WTC11 (cell line): ENCODE data around the gene CTSK. TPM values are rescaled to one million over a fixed set of nuclear protein-coding genes. Genes with fewer than 3 reads are reported as not detected.

Experiments used
- ATAC-seq: fragments of 200-7000 bp; cut with Tn5 transposase; 2 replicates; pipeline ENCODE4 v1.10.0; 2021; ENCODE audit warnings: mild to moderate bottlenecking, moderate library complexity
- CTCF ChIA-PET: fragments of 300-600 bp; sonication (Branson Sonifier 250); formaldehyde crosslinking; loops from one replicate; lab custom pipeline; 2021; ENCODE audit warnings: antibody characterized with exemption; lab: Charles Lee
- POLR2A ChIA-PET: fragments of 350-600 bp; sonication (Branson Sonifier 250); formaldehyde crosslinking; loops from one replicate; lab custom pipeline; 2021; ENCODE audit warnings: antibody characterized with exemption; lab: Charles Lee
- DNase-seq: peaks from one replicate; pipeline ENCODE4 v3.0.0; 2021; ENCODE audit warnings: low spot score
- H3K27ac Mint-ChIP-seq: 2 replicates; pipeline ENCODE4 v1.8.0; 2021; ENCODE audit warnings: mixed read lengths
- H3K27me3 Mint-ChIP-seq: 2 replicates; pipeline ENCODE4 v1.8.0; 2021; ENCODE audit warnings: low read depth, mild to moderate bottlenecking, moderate library complexity, mixed read lengths
- H3K36me3 Mint-ChIP-seq: 2 replicates; pipeline ENCODE4 v1.8.0; 2021; ENCODE audit warnings: mixed read lengths
- H3K4me1 Mint-ChIP-seq: 2 replicates; pipeline ENCODE4 v1.8.0; 2022; ENCODE audit warnings: mixed read lengths
- H3K4me3 Mint-ChIP-seq: 2 replicates; pipeline ENCODE4 v1.8.0; 2021; ENCODE audit warnings: mild to moderate bottlenecking, moderate library complexity, mixed read lengths
- H3K9me3 Mint-ChIP-seq: 2 replicates; pipeline ENCODE4 v1.8.0; 2021; ENCODE audit warnings: mixed read lengths
- EMX1 ChIP-seq: fragments of 250-450 bp; sonication (Bioruptor Pico); IDR thresholded peaks from 2 replicates; pipeline ENCODE4 v1.8.0; 2021; ENCODE audit warnings: mild to moderate bottlenecking
- NFE2L1 ChIP-seq: sonication (generic); formaldehyde crosslinking; IDR thresholded peaks from 2 replicates; pipeline ENCODE4 v1.8.1; 2023; ENCODE audit warnings: missing genetic modification reagents
- NR1H2 ChIP-seq: sonication (generic); formaldehyde crosslinking; IDR thresholded peaks from 2 replicates; pipeline ENCODE4 v1.9.0; 2021; ENCODE audit warnings: mild to moderate bottlenecking, moderate library complexity, missing genetic modification reagents
- RORB ChIP-seq: fragments of 250-450 bp; sonication (Bioruptor Pico); IDR thresholded peaks from 2 replicates; pipeline ENCODE4 v1.9.0; 2021; ENCODE audit warnings: mild to moderate bottlenecking
- SP1 ChIP-seq: sonication (generic); formaldehyde crosslinking; conservative IDR thresholded peaks from 2 replicates; pipeline ENCODE4 v1.8.1; 2022; ENCODE audit warnings: missing genetic modification reagents
- TEAD1 ChIP-seq: sonication (generic); formaldehyde crosslinking; IDR thresholded peaks from 2 replicates; pipeline ENCODE4 v1.8.0; 2022; ENCODE audit warnings: mild to moderate bottlenecking, missing genetic modification reagents
- TEAD4 ChIP-seq: sonication (generic); formaldehyde crosslinking; IDR thresholded peaks from 2 replicates; pipeline ENCODE4 v1.8.0; 2022; ENCODE audit warnings: mild to moderate bottlenecking, missing genetic modification reagents
- TP53 ChIP-seq: sonication (generic); formaldehyde crosslinking; IDR thresholded peaks from 2 replicates; pipeline ENCODE4 v1.8.1; 2023; ENCODE audit warnings: mild to moderate bottlenecking, missing genetic modification reagents
- ZNF138 ChIP-seq: sonication (generic); formaldehyde crosslinking; conservative IDR thresholded peaks from 2 replicates; pipeline ENCODE4 v1.8.1; 2022; ENCODE audit warnings: mild to moderate bottlenecking, moderate library complexity, missing genetic modification reagents
- total RNA-seq: library from RNA; stranded (reverse); gene quantifications from 3 replicates; pipeline ENCODE4 v1.2.3, GENCODE V29; 2021
- TF ChIP-seq, protein P1 (sequence below): fragments of 250-450 bp; sonication (Bioruptor Pico); IDR thresholded peaks from 2 replicates; pipeline ENCODE4 v1.9.0; 2021; ENCODE audit warnings: mild to moderate bottlenecking
- TF ChIP-seq, protein P2 (sequence below): sonication (generic); formaldehyde crosslinking; IDR thresholded peaks from 2 replicates; pipeline ENCODE4 v1.8.1; 2023; ENCODE audit warnings: mild to moderate bottlenecking, missing genetic modification reagents
- TF ChIP-seq, protein P3 (sequence below): sonication (generic); formaldehyde crosslinking; IDR thresholded peaks from 2 replicates; pipeline ENCODE4 v1.8.0; 2022; ENCODE audit warnings: missing genetic modification reagents
- TF ChIP-seq, protein P4 (sequence below): sonication (generic); formaldehyde crosslinking; IDR thresholded peaks from 2 replicates; pipeline ENCODE4 v1.8.1; 2023; ENCODE audit warnings: mild to moderate bottlenecking, moderate library complexity, missing genetic modification reagents
- TF ChIP-seq, protein P5 (sequence below): sonication (generic); formaldehyde crosslinking; IDR thresholded peaks from 2 replicates; pipeline ENCODE4 v1.8.1; 2022; ENCODE audit warnings: low read depth, mild to moderate bottlenecking, moderate library complexity, missing genetic modification reagents, borderline replicate concordance
- TF ChIP-seq, protein P6 (sequence below): sonication (generic); formaldehyde crosslinking; IDR thresholded peaks from 2 replicates; pipeline ENCODE4 v1.8.0; 2023; ENCODE audit warnings: missing genetic modification reagents
- TF ChIP-seq, protein P7 (sequence below): sonication (generic); formaldehyde crosslinking; IDR thresholded peaks from 2 replicates; pipeline ENCODE4 v1.8.1; 2023; ENCODE audit warnings: mild to moderate bottlenecking, missing genetic modification reagents, moderate library complexity

CTSK gene
- total RNA-seq, 1 experiment from 2014 or later, result 9.4 TPM

DNA sequence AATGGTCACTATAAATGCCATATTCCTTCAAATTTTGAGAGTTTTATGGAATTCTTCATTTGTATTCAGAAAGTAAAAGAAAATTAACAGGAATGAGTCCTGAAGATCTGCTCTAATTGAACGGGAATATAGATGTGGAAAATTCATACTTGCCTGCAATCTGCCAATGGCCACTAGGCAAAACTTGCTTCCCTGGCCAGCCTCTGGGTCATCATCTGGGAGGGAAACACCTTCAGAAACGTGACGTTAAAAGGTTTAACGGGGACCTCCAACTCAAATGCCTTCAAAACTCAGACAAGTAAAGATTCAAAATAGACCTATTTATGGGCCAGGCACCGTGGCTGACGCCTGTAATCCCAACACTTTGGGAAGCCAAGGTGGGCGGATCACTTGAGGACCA lies 21.7 kb upstream of the CTSK start:
- no peak for DNase-seq
- H3K4me1 Mint-ChIP-seq, result no peaks in the 10 kb centered on the region
- no peaks in the 10 kb centered on the region for H3K27me3 Mint-ChIP-seq
- H3K36me3 Mint-ChIP-seq, result peaks cover 56% of the 10 kb centered on the region
- CTCF ChIA-PET, result no interaction called here
- no peak for TF ChIP-seq RORB (CRISPR knock-in tag)
- no peak for TF ChIP-seq SP1 (CRISPR knock-in tag)
- no peak for TF ChIP-seq TEAD4 (CRISPR knock-in tag)
- TF ChIP-seq NR1H2 (CRISPR knock-in tag), result no peak
- TF ChIP-seq, protein P1, sequence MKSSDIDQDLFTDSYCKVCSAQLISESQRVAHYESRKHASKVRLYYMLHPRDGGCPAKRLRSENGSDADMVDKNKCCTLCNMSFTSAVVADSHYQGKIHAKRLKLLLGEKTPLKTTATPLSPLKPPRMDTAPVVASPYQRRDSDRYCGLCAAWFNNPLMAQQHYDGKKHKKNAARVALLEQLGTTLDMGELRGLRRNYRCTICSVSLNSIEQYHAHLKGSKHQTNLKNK (CRISPR knock-in tag), result no peak
- TF ChIP-seq TEAD1 (CRISPR knock-in tag), result no peak
- TF ChIP-seq, protein P2, sequence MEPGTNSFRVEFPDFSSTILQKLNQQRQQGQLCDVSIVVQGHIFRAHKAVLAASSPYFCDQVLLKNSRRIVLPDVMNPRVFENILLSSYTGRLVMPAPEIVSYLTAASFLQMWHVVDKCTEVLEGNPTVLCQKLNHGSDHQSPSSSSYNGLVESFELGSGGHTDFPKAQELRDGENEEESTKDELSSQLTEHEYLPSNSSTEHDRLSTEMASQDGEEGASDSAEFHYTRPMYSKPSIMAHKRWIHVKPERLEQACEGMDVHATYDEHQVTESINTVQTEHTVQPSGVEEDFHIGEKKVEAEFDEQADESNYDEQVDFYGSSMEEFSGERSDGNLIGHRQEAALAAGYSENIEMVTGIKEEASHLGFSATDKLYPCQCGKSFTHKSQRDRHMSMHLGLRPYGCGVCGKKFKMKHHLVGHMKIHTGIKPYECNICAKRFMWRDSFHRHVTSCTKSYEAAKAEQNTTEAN, result no peak
- TF ChIP-seq, all 79 proteins: peak for 0
- POLR2A ChIA-PET, result no interaction called here
- ATAC-seq, result peak; percentile 39; the same call in 1 of the 2 replicates
- Mint-ChIP-seq H3K4me3 (no peak overlapping the region), H3K27ac (no peak overlapping the region), H3K9me3 (no peaks in the 10 kb centered on the region)

DNA sequence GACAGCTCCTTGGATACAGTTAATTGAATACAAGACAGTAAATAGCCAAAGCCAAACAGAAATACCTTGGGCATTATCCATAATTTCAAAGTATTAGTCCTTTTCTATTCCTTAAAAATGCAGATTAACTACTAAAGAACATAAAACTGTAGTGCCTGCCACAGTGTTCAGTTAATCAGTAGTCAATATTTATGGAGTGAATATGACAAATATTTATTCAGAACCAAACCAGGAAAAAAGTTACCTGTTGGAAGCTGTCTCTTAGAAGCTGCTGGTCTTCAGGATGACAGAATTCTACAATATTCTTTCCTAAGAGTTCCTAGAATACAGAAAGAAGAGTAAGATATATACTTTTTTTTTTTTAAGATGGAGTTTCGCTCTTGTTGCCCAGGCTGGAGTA lies 18.2 kb upstream of the CTSK start:
- CTCF ChIA-PET, result interaction anchor here (0.9 kb wide), 1 partner anchor 170 kb away, joined by 3 read pairs; no protein-coding TSS in a partner anchor

DNA sequence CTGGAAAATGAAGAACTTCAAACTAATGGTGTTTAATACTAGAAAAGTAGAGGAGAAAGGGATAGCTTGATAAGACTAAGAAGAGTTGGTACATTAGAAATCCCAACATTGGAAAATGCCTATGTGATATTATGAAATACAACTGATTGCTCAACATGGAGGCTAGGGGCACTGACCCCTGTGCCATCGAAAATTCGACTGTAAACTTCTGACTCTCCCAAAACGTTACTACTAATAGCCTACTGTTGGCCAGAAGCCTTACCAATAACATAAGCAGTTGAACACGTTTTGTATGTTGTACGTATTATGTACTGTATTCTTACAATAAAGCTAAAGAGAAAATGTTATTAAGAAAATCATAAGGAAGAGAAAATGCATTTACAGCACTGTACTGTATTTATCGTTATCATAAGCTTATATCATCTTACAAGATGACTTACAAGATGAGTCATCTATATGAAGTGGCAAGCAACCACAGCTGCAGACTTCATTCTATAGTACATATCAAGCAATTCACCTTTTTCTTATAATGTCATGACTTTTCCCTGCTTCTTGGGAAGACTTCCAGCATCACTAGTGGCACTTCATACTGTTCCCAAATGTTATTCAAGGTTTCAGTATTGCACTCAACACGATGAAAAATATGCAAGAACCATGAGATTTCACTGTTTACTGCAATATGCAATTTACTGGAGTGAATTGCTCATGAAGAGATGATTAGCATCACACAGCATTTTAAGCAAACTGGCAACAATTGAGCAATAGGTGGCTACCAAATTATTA lies 12.9 kb upstream of the CTSK start:
- POLR2A ChIA-PET, result no interaction called here
- Mint-ChIP-seq H3K27me3 (no peaks in the 10 kb centered on the region), H3K36me3 (peaks cover 33% of the 10 kb centered on the region), H3K9me3 (no peaks in the 10 kb centered on the region), H3K4me1 (no peaks in the 10 kb centered on the region), H3K27ac (no peak overlapping the region), H3K4me3 (no peak overlapping the region)
- TF ChIP-seq, protein P3, sequence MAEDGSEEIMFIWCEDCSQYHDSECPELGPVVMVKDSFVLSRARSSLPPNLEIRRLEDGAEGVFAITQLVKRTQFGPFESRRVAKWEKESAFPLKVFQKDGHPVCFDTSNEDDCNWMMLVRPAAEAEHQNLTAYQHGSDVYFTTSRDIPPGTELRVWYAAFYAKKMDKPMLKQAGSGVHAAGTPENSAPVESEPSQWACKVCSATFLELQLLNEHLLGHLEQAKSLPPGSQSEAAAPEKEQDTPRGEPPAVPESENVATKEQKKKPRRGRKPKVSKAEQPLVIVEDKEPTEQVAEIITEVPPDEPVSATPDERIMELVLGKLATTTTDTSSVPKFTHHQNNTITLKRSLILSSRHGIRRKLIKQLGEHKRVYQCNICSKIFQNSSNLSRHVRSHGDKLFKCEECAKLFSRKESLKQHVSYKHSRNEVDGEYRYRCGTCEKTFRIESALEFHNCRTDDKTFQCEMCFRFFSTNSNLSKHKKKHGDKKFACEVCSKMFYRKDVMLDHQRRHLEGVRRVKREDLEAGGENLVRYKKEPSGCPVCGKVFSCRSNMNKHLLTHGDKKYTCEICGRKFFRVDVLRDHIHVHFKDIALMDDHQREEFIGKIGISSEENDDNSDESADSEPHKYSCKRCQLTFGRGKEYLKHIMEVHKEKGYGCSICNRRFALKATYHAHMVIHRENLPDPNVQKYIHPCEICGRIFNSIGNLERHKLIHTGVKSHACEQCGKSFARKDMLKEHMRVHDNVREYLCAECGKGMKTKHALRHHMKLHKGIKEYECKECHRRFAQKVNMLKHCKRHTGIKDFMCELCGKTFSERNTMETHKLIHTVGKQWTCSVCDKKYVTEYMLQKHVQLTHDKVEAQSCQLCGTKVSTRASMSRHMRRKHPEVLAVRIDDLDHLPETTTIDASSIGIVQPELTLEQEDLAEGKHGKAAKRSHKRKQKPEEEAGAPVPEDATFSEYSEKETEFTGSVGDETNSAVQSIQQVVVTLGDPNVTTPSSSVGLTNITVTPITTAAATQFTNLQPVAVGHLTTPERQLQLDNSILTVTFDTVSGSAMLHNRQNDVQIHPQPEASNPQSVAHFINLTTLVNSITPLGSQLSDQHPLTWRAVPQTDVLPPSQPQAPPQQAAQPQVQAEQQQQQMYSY (CRISPR knock-in tag), result no peak
- TF ChIP-seq NFE2L1 (CRISPR knock-in tag) (no peak), TEAD4 (CRISPR knock-in tag) (no peak), ZNF138 (CRISPR knock-in tag) (no peak), TP53 (CRISPR knock-in tag) (no peak)
- TF ChIP-seq, protein P4, sequence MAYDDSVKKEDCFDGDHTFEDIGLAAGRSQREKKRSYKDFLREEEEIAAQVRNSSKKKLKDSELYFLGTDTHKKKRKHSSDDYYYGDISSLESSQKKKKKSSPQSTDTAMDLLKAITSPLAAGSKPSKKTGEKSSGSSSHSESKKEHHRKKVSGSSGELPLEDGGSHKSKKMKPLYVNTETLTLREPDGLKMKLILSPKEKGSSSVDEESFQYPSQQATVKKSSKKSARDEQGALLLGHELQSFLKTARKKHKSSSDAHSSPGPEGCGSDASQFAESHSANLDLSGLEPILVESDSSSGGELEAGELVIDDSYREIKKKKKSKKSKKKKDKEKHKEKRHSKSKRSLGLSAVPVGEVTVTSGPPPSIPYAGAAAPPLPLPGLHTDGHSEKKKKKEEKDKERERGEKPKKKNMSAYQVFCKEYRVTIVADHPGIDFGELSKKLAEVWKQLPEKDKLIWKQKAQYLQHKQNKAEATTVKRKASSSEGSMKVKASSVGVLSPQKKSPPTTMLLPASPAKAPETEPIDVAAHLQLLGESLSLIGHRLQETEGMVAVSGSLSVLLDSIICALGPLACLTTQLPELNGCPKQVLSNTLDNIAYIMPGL (CRISPR knock-in tag), result no peak
- CTCF ChIA-PET, result interaction anchor here (0.7 to 1.1 kb wide), 2 partner anchors 9 to 288 kb away, joined by 3 to 4 read pairs; no protein-coding TSS in a partner anchor
- ATAC-seq, result no peak
- DNase-seq, result no peak

More for the DNA sequence above, 18.2 kb upstream of the CTSK start:
- Mint-ChIP-seq H3K27me3 (no peaks in the 10 kb centered on the region), H3K36me3 (peaks cover 48% of the 10 kb centered on the region), H3K27ac (no peak overlapping the region), H3K9me3 (no peaks in the 10 kb centered on the region), H3K4me1 (no peaks in the 10 kb centered on the region), H3K4me3 (no peak overlapping the region)
- POLR2A ChIA-PET, result no interaction called here
- ATAC-seq (no peak), DNase-seq (no peak)
- no peak for TF ChIP-seq EMX1
- TF ChIP-seq, protein P5, sequence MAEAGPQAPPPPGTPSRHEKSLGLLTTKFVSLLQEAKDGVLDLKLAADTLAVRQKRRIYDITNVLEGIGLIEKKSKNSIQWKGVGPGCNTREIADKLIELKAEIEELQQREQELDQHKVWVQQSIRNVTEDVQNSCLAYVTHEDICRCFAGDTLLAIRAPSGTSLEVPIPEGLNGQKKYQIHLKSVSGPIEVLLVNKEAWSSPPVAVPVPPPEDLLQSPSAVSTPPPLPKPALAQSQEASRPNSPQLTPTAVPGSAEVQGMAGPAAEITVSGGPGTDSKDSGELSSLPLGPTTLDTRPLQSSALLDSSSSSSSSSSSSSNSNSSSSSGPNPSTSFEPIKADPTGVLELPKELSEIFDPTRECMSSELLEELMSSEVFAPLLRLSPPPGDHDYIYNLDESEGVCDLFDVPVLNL (CRISPR knock-in tag), result no peak
- TF ChIP-seq, protein P6, sequence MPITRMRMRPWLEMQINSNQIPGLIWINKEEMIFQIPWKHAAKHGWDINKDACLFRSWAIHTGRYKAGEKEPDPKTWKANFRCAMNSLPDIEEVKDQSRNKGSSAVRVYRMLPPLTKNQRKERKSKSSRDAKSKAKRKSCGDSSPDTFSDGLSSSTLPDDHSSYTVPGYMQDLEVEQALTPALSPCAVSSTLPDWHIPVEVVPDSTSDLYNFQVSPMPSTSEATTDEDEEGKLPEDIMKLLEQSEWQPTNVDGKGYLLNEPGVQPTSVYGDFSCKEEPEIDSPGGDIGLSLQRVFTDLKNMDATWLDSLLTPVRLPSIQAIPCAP (CRISPR knock-in tag), result no peak
- TF ChIP-seq, protein P7, sequence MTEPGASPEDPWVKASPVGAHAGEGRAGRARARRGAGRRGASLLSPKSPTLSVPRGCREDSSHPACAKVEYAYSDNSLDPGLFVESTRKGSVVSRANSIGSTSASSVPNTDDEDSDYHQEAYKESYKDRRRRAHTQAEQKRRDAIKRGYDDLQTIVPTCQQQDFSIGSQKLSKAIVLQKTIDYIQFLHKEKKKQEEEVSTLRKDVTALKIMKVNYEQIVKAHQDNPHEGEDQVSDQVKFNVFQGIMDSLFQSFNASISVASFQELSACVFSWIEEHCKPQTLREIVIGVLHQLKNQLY, result no peak
